ENCODE results near the gene FAM13A.

The FAM13A gene

DNA sequence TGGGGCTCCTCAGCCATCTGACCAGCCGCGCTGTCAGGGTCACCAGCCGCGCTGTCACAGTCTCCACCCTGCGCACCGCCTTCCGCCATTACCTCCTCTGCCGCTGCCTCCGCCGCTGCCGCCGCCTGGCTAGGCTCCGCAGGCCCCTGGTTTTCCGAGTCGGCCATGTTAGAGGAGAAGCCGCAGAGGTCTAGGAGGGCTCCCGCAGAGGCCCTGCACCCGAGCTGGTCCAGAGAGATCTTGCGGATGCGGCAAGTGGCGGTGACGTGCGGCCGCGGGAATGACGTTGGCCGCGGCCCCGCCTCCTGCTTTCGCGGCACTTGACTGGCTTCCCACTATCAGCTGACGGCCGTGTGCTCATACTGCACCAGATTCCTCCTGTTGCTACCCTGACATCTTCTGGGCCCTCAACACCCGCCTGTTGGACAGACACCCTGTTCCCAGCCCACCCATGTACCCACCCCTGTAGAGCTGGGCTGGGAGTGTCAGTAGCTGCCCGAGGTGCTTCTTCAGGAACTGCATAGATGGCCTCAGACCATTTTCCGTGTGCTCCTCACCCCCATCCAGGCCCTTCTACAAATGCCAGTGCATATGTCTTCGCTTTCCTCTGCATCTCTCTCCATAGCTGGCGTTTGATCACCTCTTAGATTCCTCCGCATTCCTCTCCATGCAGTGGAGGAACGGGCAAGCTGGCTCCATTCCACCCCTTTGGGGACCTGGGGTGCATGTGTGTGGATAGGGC, 359.2 kb downstream of the FAM13A start, which contains the start of gene NAP1L5:
Gene NAP1L5 (minus strand): TSS at position 242 of the 742 bp plus-strand sequence. CDS start 75 bp downstream, at position 167.
- H3K4me3 ChIP-seq (ENCODE audit: low read depth, low read length): peak within 1 kb of the TSS; percentile 60
- TF ChIP-seq, protein P1, sequence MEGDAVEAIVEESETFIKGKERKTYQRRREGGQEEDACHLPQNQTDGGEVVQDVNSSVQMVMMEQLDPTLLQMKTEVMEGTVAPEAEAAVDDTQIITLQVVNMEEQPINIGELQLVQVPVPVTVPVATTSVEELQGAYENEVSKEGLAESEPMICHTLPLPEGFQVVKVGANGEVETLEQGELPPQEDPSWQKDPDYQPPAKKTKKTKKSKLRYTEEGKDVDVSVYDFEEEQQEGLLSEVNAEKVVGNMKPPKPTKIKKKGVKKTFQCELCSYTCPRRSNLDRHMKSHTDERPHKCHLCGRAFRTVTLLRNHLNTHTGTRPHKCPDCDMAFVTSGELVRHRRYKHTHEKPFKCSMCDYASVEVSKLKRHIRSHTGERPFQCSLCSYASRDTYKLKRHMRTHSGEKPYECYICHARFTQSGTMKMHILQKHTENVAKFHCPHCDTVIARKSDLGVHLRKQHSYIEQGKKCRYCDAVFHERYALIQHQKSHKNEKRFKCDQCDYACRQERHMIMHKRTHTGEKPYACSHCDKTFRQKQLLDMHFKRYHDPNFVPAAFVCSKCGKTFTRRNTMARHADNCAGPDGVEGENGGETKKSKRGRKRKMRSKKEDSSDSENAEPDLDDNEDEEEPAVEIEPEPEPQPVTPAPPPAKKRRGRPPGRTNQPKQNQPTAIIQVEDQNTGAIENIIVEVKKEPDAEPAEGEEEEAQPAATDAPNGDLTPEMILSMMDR (IDR thresholded peaks at IDR 0.05; ENCODE audit: low read depth, low read length): no peak

DNA sequence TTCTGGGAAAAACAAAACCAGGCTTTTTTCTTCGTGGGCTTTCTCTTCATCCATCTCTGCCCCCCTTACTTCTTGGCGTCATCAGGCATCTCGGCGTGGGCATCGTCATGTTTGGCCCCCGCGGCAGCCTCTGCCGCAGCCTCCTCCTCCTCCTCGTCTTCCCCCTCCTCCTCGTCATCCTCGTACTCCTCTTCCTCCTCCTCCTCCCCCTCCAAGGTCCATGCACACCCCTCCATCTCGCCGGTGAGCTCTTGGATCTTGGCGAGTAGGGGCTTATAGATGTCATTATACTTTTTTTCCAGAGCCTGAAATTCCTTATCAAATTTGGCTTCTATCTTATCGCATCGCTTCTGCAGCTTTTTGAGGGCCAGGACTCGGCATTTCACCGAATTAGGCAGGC, 359.8 kb downstream of the FAM13A start:
- TF ChIP-seq, protein P1 (IDR thresholded peaks at IDR 0.05; ENCODE audit: low read depth, low read length): no peak
- peak overlapping the region; percentile 60 for H3K4me3 ChIP-seq (ENCODE audit: low read depth, low read length)

DNA sequence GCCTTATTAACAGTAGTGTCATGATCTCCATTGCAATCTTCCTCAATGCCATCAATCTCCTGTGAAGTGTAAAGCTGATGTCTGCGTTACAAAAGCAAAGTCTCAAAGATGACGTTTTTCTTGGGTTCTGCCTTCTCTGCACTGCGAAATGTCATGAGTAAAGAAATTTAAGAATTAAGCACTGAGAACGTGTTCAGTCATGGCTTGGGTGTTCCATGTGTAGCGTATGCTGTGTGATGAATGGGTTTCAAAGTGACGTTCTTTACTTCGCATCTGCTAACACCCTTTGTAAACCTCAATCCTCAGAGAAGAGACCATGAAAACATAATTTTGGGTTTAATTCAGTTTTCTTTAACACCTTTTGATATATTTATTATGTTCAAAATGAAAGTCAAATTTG, 360.4 kb downstream of the FAM13A start:
- peak overlapping the region; percentile 60 for H3K4me3 ChIP-seq (ENCODE audit: low read depth, low read length)
- TF ChIP-seq, protein P1 (IDR thresholded peaks at IDR 0.05; ENCODE audit: low read depth, low read length): no peak

DNA sequence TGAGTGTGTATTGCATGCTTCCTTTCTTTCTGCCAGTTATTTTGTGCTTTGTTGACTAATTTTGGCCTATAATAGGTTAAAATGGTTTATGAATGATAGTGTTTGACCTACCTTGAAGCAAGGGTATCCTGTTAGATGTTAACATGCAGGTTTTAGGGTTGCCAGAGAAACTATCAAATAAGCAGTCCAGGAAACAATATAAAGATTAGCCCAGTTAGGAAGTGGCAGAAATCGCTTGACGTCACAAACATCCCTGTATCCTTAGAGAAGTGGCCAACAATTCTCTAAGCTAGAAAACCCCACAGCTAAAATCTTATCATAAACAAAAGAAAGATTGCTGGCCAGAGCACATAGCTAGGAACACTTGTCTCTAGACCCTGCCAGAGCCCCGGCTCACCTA, 363.2 kb downstream of the FAM13A start:
- no peak overlapping the region for H3K4me3 ChIP-seq (ENCODE audit: low read depth, low read length)
- TF ChIP-seq, protein P1 (IDR thresholded peaks at IDR 0.05; ENCODE audit: low read depth, low read length): no peak

DNA sequence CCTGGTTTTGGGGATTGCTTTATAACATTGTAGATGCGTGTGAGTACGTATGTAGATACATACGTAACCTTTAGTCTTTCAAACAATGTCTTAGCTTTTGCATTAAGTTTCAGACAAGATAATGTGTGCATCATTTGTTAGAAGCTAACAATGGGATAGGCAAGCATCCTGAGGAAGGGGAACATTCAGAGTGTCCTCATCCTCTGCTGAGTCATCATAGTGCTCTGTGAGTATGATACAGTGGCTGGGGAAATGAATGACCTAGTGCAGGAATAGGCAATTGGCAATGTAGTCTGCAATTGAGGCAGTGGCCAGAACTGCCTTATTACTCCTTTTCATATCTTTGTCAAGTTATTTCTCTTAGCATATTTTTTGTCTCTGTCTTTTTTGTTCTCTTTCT, 366.6 kb downstream of the FAM13A start:
- no peak overlapping the region for H3K4me3 ChIP-seq (ENCODE audit: low read depth, low read length)
- TF ChIP-seq, protein P1 (IDR thresholded peaks at IDR 0.05; ENCODE audit: low read depth, low read length): no peak

DNA sequence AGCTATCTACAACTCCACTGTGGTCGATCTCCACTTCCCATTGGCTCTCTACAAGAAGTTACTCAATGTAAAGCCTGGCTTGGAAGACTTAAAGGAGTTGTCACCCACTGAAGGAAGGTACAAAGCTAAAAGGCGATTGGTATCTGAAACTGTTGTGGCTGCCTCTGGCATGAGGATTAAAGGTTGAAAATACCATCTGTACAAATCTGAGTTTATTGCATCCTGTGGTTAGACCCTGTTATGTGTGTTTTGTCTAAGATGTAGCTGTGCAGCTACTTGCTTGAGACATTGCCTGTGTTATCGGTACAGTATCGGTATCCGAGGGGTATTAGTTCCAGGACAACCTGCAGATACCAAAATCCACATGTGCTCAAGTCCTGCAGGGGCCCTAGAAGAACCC, 375.8 kb downstream of the FAM13A start:
- H3K4me3 ChIP-seq (ENCODE audit: low read depth, low read length): no peak overlapping the region
- TF ChIP-seq, protein P1 (IDR thresholded peaks at IDR 0.05; ENCODE audit: low read depth, low read length): no peak
